Limb (tissue), 2 donors: ENCODE data around the gene LCMT1.
A peak's percentile ranks its signal among the peaks of the same experiment; 100 is the strongest.
"Not testable (repeated sequence)": the region's sequence is repeated elsewhere in the genome, so short reads cannot be mapped to it uniquely, and the experiment has no call there.

Experiments
- DNase-seq, 2 donors: peaks; one replicate each; pipeline ENCODE4 v3.0.0-alpha.2; 2016; ENCODE audit errors: extremely low spot score in 2 of 2

The LCMT1 gene

DNA sequence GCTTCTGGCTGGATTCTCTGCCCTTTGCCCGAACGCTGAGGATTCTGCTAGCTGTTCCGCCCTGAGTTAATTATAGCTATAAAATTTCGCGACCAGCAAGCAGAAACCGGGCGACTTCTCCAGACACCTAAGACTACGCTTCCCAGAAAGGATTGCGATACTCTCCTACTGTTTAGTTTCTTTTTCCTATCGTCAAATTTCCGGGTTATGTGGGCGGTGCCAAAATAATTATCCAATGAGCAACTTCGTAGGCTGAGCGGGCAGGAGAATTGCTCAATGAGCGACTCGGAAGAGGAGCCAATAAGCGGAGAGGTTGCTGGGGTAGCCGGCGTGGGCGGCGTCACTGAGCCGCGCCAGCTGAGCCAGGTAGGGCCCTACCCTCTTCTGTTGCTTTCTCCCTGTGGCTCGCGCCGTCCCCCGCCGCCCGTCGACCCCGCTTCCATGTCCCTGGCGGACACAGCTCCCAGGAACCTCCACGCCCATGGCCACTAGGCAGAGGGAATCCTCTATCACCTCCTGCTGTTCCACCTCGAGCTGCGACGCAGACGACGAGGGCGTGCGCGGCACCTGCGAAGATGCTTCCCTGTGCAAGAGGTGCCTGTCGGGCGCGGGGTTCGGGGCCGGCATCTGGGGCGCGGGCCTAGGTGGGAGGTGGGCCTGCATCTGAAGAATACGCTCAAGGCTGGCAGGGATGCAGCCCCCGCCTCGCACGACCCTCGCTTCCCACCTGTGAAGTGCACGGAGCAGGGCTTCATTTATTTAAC lies at the start of gene LCMT1:
Gene LCMT1, plus strand, starts transcription at position 340 of the 764 bp plus-strand sequence. Its CDS starts 142 bp downstream, at position 482.
- peak; percentile 92 to 98 for DNase-seq

GRCh38 chr16:25063102-25063501 lies 48.4 kb upstream of the LCMT1 start:
- DNase-seq, result no peak

DNA sequence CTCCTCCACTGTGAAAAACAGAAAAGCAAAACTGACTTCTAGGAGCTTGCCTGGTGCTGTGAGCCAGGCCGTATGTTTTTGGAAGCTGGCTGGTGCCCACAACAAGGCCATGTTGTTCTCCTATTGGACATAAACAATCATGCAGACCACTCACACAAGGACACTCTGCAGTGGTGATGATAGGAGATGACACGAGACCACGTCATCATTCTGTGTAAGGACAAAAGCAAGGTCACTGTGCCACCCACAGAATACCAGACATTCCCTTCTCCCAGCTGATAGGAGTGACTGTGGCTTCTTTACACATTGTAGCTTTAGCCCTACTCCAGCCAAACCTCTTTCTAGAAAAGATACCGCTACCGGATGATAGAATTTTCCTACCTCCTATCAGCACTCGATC lies 47.7 kb upstream of the LCMT1 start:
- DNase-seq, result no peak

GRCh38 chr16:25064281-25064680 lies 47.3 kb upstream of the LCMT1 start:
- not testable (repeated sequence) for DNase-seq

DNA sequence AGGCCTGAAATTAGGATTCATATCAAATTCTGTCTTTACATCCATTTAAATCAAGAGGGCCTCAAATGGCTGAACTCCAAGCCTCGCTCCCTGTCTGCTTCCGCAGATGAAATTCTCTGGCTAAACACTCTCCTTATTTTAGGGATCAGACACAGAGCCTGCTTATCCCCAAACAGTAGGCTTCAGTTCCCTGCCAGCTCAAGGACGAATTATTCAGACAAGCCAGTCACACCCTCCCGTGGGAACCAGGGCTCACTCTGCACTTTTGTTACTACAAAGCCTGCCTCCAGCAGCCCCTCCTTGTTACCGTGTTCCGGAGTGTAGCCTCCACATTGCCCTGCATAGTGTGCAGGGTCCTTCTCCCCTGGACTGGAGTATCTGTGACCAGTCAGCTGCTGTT lies 46.6 kb upstream of the LCMT1 start:
- DNase-seq, result peak; percentile 28 to 47

DNA sequence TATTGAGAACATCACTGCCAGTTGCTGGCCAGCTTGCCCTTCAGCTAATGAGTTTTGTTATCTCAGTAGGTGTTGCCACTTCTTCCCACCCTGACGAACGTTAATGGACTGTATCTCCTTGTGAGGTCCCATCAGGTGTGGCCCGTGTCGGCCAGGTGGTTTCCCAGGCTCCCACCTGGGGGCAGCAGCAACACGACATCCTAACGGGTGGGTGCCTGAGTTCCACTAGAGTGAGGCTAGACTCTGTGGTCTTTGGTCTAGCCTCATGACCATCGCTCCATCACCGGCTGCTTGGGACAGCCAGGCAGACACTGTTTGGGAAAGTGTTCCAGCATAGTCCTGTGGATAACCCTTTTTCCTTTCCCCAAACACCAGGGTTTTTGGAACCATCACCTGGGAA lies 45.6 kb upstream of the LCMT1 start:
- DNase-seq, result no peak

DNA sequence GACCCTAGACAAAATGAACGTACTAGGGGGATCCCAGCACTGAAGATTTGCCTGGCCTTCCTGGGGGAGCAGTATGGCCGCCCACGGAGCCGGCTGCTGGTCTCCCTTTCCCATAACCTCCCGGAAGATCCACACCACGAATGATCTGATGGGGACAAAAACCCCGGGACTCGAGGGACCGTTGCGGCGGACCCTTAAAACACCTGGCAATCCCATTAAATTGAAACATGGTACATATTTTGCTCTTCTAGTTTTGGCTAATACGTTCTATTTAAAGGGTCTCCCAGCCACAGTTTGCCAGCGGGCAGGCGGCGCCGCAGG lies 45.2 kb upstream of the LCMT1 start:
- no peak for DNase-seq

- DNase-seq, result peak; percentile 68 to 92
Measured at GRCh38 chr16:25066747-25067631, 44.6 kb upstream of the LCMT1 start.

- no peak for DNase-seq
Measured at GRCh38 chr16:25073854-25074253, 37.7 kb upstream of the LCMT1 start.

DNA sequence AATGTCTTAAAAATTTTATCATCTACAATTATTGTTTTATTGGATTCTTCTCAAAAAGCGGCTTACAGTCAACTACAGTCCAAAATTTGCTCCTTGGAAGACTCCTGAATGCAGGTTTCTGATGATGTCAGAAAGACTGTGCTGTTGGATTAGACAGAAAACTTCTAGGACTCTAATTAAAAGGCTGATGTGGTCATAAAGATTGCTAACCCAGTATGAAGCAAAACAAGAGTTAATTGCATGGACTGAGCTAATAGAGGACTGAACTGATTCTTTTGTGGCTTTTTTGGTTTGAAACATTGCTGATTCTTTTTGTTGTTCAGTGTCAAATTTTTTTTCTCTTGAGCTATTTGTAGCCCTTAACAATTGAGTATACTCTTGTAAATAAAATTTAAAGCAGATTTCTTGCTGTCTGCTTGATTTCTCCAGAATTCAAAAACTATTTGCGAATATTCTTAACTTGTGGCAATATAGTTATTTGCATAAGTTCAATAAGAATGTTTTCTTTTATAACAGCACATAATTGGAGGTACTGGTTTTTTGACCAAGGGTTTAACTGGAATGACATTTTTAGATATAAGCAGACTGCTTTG lies 33.1 kb upstream of the LCMT1 start:
- DNase-seq, result no peak

DNA sequence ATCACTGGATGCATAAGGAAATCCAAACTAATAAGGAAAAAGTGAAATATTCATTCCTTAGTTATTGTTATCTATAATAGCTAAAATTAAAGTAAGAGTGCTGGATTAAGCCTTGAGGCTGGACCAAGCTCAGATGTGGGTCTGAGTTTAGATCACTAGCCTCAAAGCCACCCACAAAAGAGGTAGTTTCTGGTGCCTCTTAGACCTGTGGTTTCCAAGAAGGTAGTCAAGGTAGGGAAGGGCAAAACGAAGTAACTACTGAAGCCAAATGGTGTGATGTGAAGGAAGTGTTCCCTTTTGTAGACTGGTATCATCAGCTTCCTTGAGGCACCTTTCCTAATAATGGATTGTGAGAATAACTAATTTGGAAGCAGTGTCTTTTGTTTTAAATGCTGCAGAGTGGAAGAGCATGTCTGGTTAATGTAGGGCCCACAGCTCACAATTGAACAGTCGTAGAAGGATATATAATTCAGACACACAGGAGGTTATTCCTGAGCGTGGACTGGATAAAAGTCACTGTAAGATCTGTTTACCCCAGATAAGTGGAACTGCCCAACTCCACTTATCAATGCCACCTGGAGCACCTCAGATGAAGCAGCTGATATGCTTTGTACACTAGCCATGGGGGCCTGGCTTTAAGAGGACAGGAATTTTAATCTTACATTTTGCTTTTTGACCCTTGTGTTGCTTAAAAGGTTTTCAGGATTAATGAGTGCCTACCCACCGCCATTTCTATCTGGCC lies 31.7 kb upstream of the LCMT1 start:
- DNase-seq, result no peak

- DNase-seq, result no peak
Measured at GRCh38 chr16:25080420-25081131, 31.0 kb upstream of the LCMT1 start.

GRCh38 chr16:25081702-25082101 lies 29.8 kb upstream of the LCMT1 start:
- DNase-seq, result no peak

DNA sequence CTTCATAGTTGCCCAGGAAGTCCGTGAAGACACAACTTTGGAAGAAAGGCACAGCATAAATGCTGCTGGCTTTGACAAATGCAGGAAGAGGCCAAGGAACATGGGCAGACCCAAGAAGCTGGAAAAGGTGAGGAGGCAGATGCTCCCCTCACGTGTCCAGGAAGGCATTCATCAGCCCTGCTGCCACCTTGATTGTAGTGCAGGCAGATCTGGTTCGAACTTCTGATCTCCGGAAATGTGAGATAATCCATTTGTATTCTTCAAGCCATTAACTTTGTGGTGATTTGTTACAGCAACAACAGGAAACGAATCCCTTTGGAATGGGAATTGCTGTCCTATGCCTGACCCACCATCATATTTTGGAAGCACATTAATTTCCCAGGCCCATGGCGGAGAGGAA lies 28.5 kb upstream of the LCMT1 start:
- DNase-seq, result no peak

DNA sequence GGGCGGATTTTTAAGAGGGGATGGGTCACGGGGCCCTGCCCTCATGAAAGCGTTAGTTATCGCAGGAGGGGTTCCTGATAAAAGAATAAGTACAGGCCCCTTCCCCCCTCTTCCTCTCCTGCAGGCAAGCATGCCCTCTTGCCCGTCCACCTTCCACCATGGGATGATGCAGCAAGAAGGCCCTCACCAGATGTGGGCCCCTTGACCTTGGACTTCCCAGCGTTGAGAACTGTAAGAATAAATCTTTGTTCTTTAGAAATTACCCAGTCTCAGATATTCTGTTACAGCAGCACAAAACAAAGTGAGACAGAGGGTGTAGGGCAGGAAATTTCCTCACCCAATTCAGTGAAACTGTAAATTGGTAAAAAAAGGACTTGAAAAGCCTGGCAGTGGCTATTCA lies 27.8 kb upstream of the LCMT1 start:
- DNase-seq, result no peak

- DNase-seq, result no peak
Measured at GRCh38 chr16:25084797-25085196, 26.7 kb upstream of the LCMT1 start.

DNA sequence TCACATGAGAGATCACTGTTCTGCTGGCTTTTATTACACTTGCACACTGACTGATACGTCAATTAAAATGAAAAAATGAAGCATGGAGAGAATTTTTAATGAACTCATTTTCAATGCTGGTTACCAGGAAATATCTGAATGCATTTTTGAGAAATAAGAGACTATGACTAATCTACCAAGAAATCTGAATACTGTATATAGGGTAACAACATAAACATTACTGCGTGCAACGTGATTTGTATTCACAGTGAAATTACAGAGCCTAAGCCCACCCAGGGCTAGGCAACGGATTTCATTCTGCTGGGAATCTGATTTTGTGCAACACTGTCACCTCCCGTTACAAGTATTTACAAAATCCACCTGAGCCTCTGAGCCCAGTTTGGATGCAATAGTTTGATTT lies 23.8 kb upstream of the LCMT1 start:
- no peak for DNase-seq

DNA sequence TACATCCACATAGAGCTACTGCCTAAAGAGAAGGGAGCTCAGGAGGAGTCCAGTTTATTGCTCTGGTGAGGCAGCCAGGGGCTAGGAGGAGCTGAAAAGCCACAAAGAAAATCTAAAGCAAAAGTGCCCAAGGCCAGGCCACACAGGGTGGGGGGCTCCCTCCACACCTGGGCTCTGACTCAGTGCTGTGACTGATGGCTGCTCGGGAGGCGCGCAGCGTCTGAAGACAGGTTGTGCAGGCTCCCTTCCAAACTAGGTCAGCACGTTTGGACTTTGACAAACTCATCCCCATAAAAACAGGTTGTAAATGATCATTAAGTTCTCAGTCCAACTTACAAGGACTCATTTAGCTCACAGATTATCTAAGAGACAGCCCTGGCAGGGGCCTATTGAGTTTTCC lies 22.2 kb upstream of the LCMT1 start:
- DNase-seq, result no peak

DNA sequence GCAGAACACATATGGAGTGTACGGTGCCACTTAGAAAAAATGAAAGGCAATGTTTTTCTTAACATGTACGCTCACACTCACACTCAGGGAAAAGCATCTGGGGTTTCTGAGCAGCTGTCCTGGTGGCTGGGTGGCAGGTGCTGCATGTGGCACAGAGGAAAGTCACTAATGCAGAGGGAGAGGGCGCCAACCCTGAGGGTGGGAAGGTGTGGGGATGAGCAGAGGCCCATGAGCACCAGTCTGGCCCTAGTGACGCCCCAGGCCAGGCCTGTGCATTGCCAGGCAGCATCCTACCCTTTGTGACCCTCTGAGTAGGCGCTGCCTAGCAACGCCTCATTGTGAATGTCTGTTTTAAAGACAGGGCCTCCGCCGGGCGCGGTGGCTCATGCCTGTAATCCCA lies 19.1 kb upstream of the LCMT1 start:
- DNase-seq, result no peak

DNA sequence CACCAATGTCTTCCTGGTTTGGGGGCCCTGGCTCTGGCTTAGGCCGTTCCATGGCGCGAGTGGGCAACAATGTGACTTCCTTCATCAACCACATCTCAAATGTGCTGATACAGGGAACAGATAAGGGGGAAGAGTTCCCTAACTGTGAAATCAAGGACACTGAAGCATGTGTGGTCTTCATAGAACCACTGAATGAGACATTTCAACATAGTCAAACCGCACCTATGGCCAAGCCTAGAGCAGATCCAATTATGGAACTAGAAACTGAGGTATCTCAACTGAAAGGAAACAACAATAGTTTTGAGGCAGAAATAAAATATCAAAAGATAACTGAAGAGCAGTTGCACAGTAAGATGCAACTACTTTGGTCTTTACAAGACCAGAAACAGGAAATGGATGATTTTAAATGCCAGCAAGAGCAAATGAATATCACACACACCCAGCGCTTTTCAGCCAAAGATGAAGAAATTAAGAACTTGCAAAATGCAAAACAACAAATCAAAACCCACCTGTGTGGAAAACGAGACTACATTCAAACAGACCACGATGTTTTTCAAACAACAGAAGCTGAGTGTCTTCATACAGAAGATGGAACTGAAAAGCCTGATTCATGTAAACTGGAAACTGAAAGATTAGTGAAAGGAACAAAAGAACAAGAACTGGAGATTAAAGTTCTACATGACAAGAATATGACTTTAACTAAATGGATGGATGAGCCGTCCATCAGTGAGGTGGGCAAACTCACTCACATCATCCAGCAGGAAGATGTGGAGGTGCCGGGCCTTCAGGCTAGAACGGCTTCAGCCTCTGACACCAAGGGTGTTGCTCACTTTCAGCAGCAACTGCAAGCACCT lies 18.1 kb upstream of the LCMT1 start:
- no peak for DNase-seq
